ENCODE results near the gene TRAFD1. TPM values are rescaled to one million over a fixed set of nuclear protein-coding genes. Genes with fewer than 3 reads are reported as not detected.

TRAFD1 gene
- total and polyA plus RNA-seq, 2 of the 8 experiments (the other 6 are each of a cell fraction or from before 2014, with no cell fraction given): 18.1 to 33.1 TPM

DNA sequence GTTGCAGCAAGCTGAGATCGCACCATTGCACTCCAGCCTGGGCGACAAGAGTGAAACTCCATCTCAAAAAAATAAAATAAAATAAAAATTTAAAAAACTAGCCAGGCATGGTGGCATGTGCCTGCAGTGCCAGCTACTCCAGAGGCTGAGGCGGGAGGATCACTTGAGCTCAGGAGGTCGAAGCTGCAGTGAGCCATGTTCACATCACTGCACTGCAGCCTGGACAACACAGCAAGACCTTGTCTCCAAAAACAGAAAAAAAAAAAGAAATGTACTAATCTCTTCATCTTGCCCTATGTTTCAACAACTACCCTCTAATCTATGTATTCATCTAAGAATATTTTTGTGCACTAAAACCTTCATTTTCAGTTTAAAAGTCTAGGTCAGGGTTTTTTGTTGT is 23.2 kb upstream of the TRAFD1 start:
- H3K36me3 ChIP-seq (ENCODE audit: control insufficient read depth in 2 of 4, insufficient read depth in 4 of 4, low read length in 3 of 4): peaks cover 0 to 37% (median 17%) of the 10 kb centered on the region in 4 experiments; a peak in 5 of 8 replicates
- H3K9ac ChIP-seq (replicated peaks in 1 of 4; ENCODE audit: extremely low read depth in 1 of 4, low read depth in 3 of 4, low read length in 3 of 4): no peak overlapping the region
- H3K4me3 ChIP-seq (ENCODE audit: extremely low read depth in 1 of 4, insufficient read depth in 2 of 4, low read depth in 3 of 4, low read length in 4 of 4): no peak overlapping the region
- no peak overlapping the region for H4K8ac ChIP-seq (ENCODE audit: extremely low read depth, insufficient read depth, low read length)
- no peak overlapping the region for H3K23ac ChIP-seq (ENCODE audit: insufficient read length)
- peaks cover 19 to 26% of the 10 kb centered on the region in 2 experiments for H4K20me1 ChIP-seq (replicated peaks in 1 of 2; ENCODE audit: control insufficient read depth in 1 of 2, insufficient read depth in 2 of 2, low read length in 2 of 2)
- H2BK120ac ChIP-seq (replicated peaks; ENCODE audit: low read depth, low read length): no peak overlapping the region
- H2BK12ac ChIP-seq (ENCODE audit: low read depth, low read length): no peak overlapping the region
- H4K91ac ChIP-seq (replicated peaks; ENCODE audit: insufficient read length, low read length): no peak overlapping the region
- FAIRE-seq (no peak), DNase-seq (ENCODE audit: low read depth in 1 of 2, low spot score in 2 of 2) (no peak)
- no peaks in the 10 kb centered on the region for H3K23me2 ChIP-seq (ENCODE audit: low read depth, low read length)
- H3K79me1 ChIP-seq (ENCODE audit: low read depth, low read length): peaks cover 2% of the 10 kb centered on the region; the same call in 1 of the 2 replicates
- peaks cover 2 to 10% (median 3%) of the 10 kb centered on the region in 4 experiments; a peak in 4 of 7 replicates for H3K4me1 ChIP-seq (replicated peaks in 1 of 4; ENCODE audit: control insufficient read depth in 3 of 4, insufficient read depth in 4 of 4, low read length in 3 of 4)
- H3K79me2 ChIP-seq (ENCODE audit: control insufficient read depth in 1 of 2, insufficient read depth in 2 of 2, low read length in 2 of 2): peaks cover 42 to 96% of the 10 kb centered on the region in 2 experiments
- H3K4me2 ChIP-seq (ENCODE audit: insufficient read depth in 1 of 2, low read depth in 2 of 2, low read length in 2 of 2): no peak overlapping the region
- ChIA-PET POLR2A (ENCODE audit: partially characterized antibody) (interaction anchor here (0.6 to 9.6 kb wide), 6 partner anchors 9 to 298 kb away, joined by 4 to 90 read pairs (median 4); partner anchors contain the start of gene TRAFD1), CTCF (ENCODE audit: partially characterized antibody) (interaction anchor here (0.6 to 1.4 kb wide), 4 partner anchors 17 to 283 kb away, joined by 3 to 4 read pairs (median 4); partner anchors contain the start of gene TRAFD1)
- no peak overlapping the region for H2BK15ac ChIP-seq (ENCODE audit: low read length)
- H3K56ac ChIP-seq (replicated peaks; ENCODE audit: insufficient read length, low read depth, low read length): no peak overlapping the region
- no peak overlapping the region for H2AK5ac ChIP-seq (ENCODE audit: low read depth, low read length)
- no peak overlapping the region for H3K14ac ChIP-seq (ENCODE audit: insufficient read length)
- H3K9me3 ChIP-seq (ENCODE audit: insufficient read depth in 2 of 2, low read depth in 1 of 2, low read length in 1 of 2): no peaks in the 10 kb centered on the region
- no peak overlapping the region for H2BK20ac ChIP-seq (ENCODE audit: low read length)
- H3K18ac ChIP-seq (ENCODE audit: extremely low read depth, low read length): no peak overlapping the region
- H3K27me3 ChIP-seq (replicated peaks in 1 of 4; ENCODE audit: control insufficient read depth in 3 of 4, extremely low read depth in 1 of 4, insufficient read depth in 3 of 4, low read length in 3 of 4): no peaks in the 10 kb centered on the region
- no peak overlapping the region for H2AFZ ChIP-seq (ENCODE audit: low read length)
- 97% methylated on average over 4 of the region's 4 CpGs; no CpG with 5 or more reads in 1 of the 2 experiments for WGBS, 2 experiments (ENCODE audit: extremely low coverage in 1 of 2, insufficient coverage in 1 of 2, insufficient read length in 1 of 2, insufficient replicate concordance in 2 of 2, low coverage in 1 of 2, low lambda C conversion rate in 2 of 2, missing lambda C conversion rate in 1 of 2)
- H3K27ac ChIP-seq (ENCODE audit: low read depth, low read length): no peak overlapping the region
- no peak overlapping the region for H3K4ac ChIP-seq (replicated peaks; ENCODE audit: insufficient read length, low read depth, low read length)
- H2BK5ac ChIP-seq (ENCODE audit: low read depth, low read length): no peak overlapping the region
- no peak overlapping the region for H4K5ac ChIP-seq (ENCODE audit: insufficient read length, low read depth, low read length)
- TF ChIP-seq BACH1 (IDR thresholded peaks at IDR 0.05; ENCODE audit: low read length) (no peak), CHD1 (IDR thresholded peaks at IDR 0.05; ENCODE audit: low read depth, low read length) (no peak), MAFK (IDR thresholded peaks at IDR 0.05; ENCODE audit: low read depth, low read length) (no peak), CTBP2 (IDR thresholded peaks at IDR 0.05; ENCODE audit: borderline replicate concordance, insufficient read depth, insufficient read length, low read length) (no peak), CBX8 (IDR thresholded peaks at IDR 0.05; ENCODE audit: borderline replicate concordance, low read depth, low read length) (no peak), TEAD4 (IDR thresholded peaks at IDR 0.05; ENCODE audit: low read depth, low read length) (no peak), SP4 (IDR thresholded peaks at IDR 0.05; ENCODE audit: low read length) (no peak), SP2 (IDR thresholded peaks at IDR 0.05; ENCODE audit: low read length) (no peak), KDM4A (IDR thresholded peaks at IDR 0.05; ENCODE audit: low read depth, low read length, severe bottlenecking) (no peak), SIRT6 (IDR thresholded peaks at IDR 0.05; ENCODE audit: low read length) (no peak), EP300 (IDR thresholded peaks at IDR 0.05; ENCODE audit: borderline replicate concordance in 1 of 2, low read depth in 2 of 2, low read length in 2 of 2) (no peak), RBBP5 (IDR thresholded peaks at IDR 0.05; ENCODE audit: borderline replicate concordance, low read depth, low read length) (no peak)

Data from H1 (cell line).